ENCODE measurements around the gene SPECC1. TPM values are rescaled to one million over a fixed set of nuclear protein-coding genes. Genes with fewer than 3 reads are reported as not detected.

Gene SPECC1
- total RNA-seq, 2 donors from 2014 or later = 15.8 to 17.4 TPM

- H3K4me1 ChIP-seq = no peaks in the 10 kb centered on the region
- H3K9me3 ChIP-seq = peaks cover 0 to 7% (median 0%) of the 10 kb centered on the region in 3 donors
- no peak for TF ChIP-seq CTCF (IDR thresholded peaks at IDR 0.05)
- no peak for TF ChIP-seq POLR2A (IDR thresholded peaks at IDR 0.05)
- DNase-seq = no peak
- no peak overlapping the region for H3K27ac ChIP-seq
- no peak for ATAC-seq
- intact Hi-C loops (cut with DNase I) = no loop called here
- no peak overlapping the region for H3K4me3 ChIP-seq
- no peaks in the 10 kb centered on the region for H3K27me3 ChIP-seq
- 86 to 100% methylated on average over 1 of the region's 1 CpG for WGBS, 2 donors
- H3K36me3 ChIP-seq (replicated peaks in 1 of 2; ENCODE audit: insufficient read depth in 1 of 2, low read depth in 2 of 2) = no peaks in the 10 kb centered on the region
Observed at GRCh38 chr17:20307326-20307910, 298.3 kb downstream of the SPECC1 start.

- DNase-seq = no peak
Observed at GRCh38 chr17:20310481-20310880, 301.3 kb downstream of the SPECC1 start.

GRCh38 chr17:20313306-20313705 lies 304.1 kb downstream of the SPECC1 start:
- TF ChIP-seq POLR2A (IDR thresholded peaks at IDR 0.05) (no peak), CTCF (IDR thresholded peaks at IDR 0.05) (no peak)
- DNase-seq (no peak), ATAC-seq (no peak)
- no peaks in the 10 kb centered on the region for H3K27me3 ChIP-seq
- no peaks in the 10 kb centered on the region for H3K4me1 ChIP-seq
- no peak overlapping the region for H3K27ac ChIP-seq
- intact Hi-C loops (cut with DNase I) = no loop called here
- no peak overlapping the region for H3K4me3 ChIP-seq
- H3K9me3 ChIP-seq = no peaks in the 10 kb centered on the region
- WGBS, 2 donors = 87 to 89% methylated on average over 10 of the region's 10 CpGs
- H3K36me3 ChIP-seq (replicated peaks in 1 of 2; ENCODE audit: insufficient read depth in 1 of 2, low read depth in 2 of 2) = no peaks in the 10 kb centered on the region

More at GRCh38 chr17:20310481-20310880, 301.3 kb downstream of the SPECC1 start:
- H3K4me1 ChIP-seq = no peaks in the 10 kb centered on the region
- no peak for ATAC-seq
- TF ChIP-seq POLR2A (IDR thresholded peaks at IDR 0.05) (no peak), CTCF (IDR thresholded peaks at IDR 0.05) (no peak)
- no peaks in the 10 kb centered on the region for H3K27me3 ChIP-seq
- no peak overlapping the region for H3K4me3 ChIP-seq
- no peak overlapping the region for H3K27ac ChIP-seq
- no peaks in the 10 kb centered on the region for H3K36me3 ChIP-seq (replicated peaks in 1 of 2; ENCODE audit: insufficient read depth in 1 of 2, low read depth in 2 of 2)
- peaks cover 0 to 7% (median 0%) of the 10 kb centered on the region in 3 donors for H3K9me3 ChIP-seq
- 79 to 85% methylated on average over 4 to 5 of the region's 5 CpGs for whole genome bisulfite sequencing, 2 donors
- intact Hi-C loops (cut with DNase I) = no loop called here

GRCh38 chr17:20313891-20314290 lies 304.7 kb downstream of the SPECC1 start:
- TF ChIP-seq POLR2A (IDR thresholded peaks at IDR 0.05) (no peak), CTCF (IDR thresholded peaks at IDR 0.05) (no peak)
- Histone ChIP-seq H3K4me3 (no peak overlapping the region), H3K27ac (no peak overlapping the region), H3K36me3 (replicated peaks in 1 of 2; ENCODE audit: insufficient read depth in 1 of 2, low read depth in 2 of 2) (no peaks in the 10 kb centered on the region), H3K27me3 (no peaks in the 10 kb centered on the region), H3K9me3 (no peaks in the 10 kb centered on the region), H3K4me1 (no peaks in the 10 kb centered on the region)
- 87 to 93% methylated on average over 5 to 7 of the region's 7 CpGs for WGBS, 2 donors
- ATAC-seq = no peak
- DNase-seq = no peak
- intact Hi-C loops (cut with DNase I) = no loop called here

GRCh38 chr17:20314834-20315233 lies 305.7 kb downstream of the SPECC1 start:
- ATAC-seq = no peak
- TF ChIP-seq CTCF (IDR thresholded peaks at IDR 0.05) = no peak
- TF ChIP-seq POLR2A (IDR thresholded peaks at IDR 0.05) = no peak
- 78 to 94% methylated on average over 8 of the region's 8 CpGs for WGBS, 2 donors
- Histone ChIP-seq H3K4me1 (no peaks in the 10 kb centered on the region), H3K27me3 (no peaks in the 10 kb centered on the region), H3K27ac (no peak overlapping the region), H3K4me3 (no peak overlapping the region), H3K36me3 (replicated peaks in 1 of 2; ENCODE audit: insufficient read depth in 1 of 2, low read depth in 2 of 2) (no peaks in the 10 kb centered on the region), H3K9me3 (no peaks in the 10 kb centered on the region)
- intact Hi-C loops (cut with DNase I) = loop anchor here (5.0 kb wide), 1 partner anchor 193 kb away; no protein-coding TSS in a partner anchor
- no peak for DNase-seq
